Measurements from ENCODE around the gene ABCC9. TPM values are rescaled to one million over a fixed set of nuclear protein-coding genes. Genes with fewer than 3 reads are reported as not detected.

Gene ABCC9
- total RNA-seq, 1 experiment from 2014 or later = not detected

DNA sequence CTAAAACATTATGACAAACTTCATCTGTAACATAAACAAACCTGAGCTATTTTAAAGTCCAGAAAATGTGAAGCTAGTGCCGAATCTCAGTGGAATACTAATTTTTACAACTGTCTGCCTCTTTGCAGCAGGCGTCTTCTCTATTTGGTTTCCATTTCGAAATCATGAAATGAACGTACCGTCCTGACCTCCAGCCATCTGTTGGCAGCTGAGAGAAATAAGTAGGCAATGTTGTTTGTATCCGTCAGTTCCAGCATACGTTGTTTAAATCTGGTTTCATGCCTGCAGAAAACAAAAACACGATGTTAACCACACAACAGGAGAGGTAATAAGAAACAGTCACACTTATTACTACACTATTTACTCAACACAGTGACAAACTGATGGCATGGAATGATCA, 112.4 kb downstream of the ABCC9 start:
- H3K4me3 ChIP-seq (ENCODE audit: low read length) = no peak overlapping the region
- H3K9me2 ChIP-seq (replicated peaks; ENCODE audit: insufficient read depth, low read length) = no peaks in the 10 kb centered on the region
- no peaks in the 10 kb centered on the region for H3K4me1 ChIP-seq (ENCODE audit: low read length)
- no peaks in the 10 kb centered on the region for H3K36me3 ChIP-seq (ENCODE audit: insufficient read depth, low read length)
- no peak overlapping the region for H3K27ac ChIP-seq (ENCODE audit: low read length)
- H4K20me1 ChIP-seq (ENCODE audit: insufficient read depth, low read depth, low read length) = no peaks in the 10 kb centered on the region
- no peaks in the 10 kb centered on the region for H3K9me3 ChIP-seq (ENCODE audit: low read length)
- no peak overlapping the region for H3K9ac ChIP-seq (ENCODE audit: low read length)
- no peak overlapping the region for H3K4me2 ChIP-seq (ENCODE audit: low read depth, low read length, poor library complexity, severe bottlenecking)
- no peak overlapping the region for H2AFZ ChIP-seq (ENCODE audit: low read length)
- no peaks in the 10 kb centered on the region for H3K27me3 ChIP-seq (ENCODE audit: low read length)
- H3K79me2 ChIP-seq (ENCODE audit: low read length) = no peaks in the 10 kb centered on the region
- no peak for DNase-seq

DNA sequence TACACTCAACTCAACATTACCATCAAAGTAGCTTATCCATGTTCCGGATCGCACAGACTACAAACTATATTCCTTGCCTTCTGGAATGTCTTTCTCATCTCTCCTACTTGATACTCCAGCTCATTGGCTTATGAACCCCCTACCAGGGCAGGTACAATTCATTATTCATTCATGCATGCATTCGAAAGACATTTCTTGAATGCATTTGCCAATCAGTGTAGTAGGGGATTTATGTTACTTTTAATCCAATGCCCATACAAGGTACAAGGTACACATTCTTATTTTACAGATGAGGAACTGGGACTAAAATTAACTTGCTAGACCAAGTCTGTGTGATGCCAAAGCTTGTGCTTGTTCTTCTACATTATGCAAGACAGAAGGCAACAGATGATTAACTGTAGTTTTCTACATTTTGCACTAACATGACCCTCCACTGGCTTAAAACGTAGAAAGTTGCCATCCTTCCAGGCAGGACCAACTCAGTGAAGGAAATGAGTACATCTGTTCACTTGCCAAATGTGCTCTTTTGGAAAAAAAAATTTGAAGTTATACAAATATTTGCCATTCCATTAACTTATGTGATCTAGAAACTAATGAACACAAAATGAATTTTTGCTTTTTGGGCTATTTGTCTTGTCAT, 113.0 kb downstream of the ABCC9 start:
- no peaks in the 10 kb centered on the region for H3K36me3 ChIP-seq (ENCODE audit: insufficient read depth, low read length)
- DNase-seq = peak; percentile 33
- H2AFZ ChIP-seq (ENCODE audit: low read length) = no peak overlapping the region
- no peak overlapping the region for H3K9ac ChIP-seq (ENCODE audit: low read length)
- H3K79me2 ChIP-seq (ENCODE audit: low read length) = no peaks in the 10 kb centered on the region
- no peak overlapping the region for H3K4me3 ChIP-seq (ENCODE audit: low read length)
- no peaks in the 10 kb centered on the region for H3K9me3 ChIP-seq (ENCODE audit: low read length)
- H3K27me3 ChIP-seq (ENCODE audit: low read length) = no peaks in the 10 kb centered on the region
- H3K27ac ChIP-seq (ENCODE audit: low read length) = no peak overlapping the region
- no peak overlapping the region for H3K4me2 ChIP-seq (ENCODE audit: low read depth, low read length, poor library complexity, severe bottlenecking)
- H4K20me1 ChIP-seq (ENCODE audit: insufficient read depth, low read depth, low read length) = no peaks in the 10 kb centered on the region
- H3K9me2 ChIP-seq (replicated peaks; ENCODE audit: insufficient read depth, low read length) = no peaks in the 10 kb centered on the region
- H3K4me1 ChIP-seq (ENCODE audit: low read length) = no peaks in the 10 kb centered on the region

DNA sequence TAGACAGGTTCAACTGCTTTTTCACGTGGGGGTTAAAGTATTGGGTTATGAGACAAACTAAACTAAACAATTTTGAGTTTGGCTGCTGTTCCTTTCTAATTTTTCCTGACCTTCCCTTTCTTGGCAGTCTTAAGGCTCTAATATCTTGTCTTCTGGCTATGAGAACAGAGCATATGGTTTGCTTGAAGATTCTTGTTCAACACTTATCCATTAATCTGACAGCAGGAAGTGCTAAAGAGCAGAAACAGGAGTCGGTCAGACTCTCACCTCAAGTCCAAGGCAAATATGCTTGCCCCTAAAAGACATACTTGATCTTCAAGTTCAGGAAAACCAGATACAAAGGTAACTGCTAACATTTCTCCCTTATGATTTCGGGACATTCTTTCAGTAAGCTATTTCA, 114.1 kb downstream of the ABCC9 start:
- no peak overlapping the region for H3K9ac ChIP-seq (ENCODE audit: low read length)
- no peaks in the 10 kb centered on the region for H3K36me3 ChIP-seq (ENCODE audit: insufficient read depth, low read length)

DNA sequence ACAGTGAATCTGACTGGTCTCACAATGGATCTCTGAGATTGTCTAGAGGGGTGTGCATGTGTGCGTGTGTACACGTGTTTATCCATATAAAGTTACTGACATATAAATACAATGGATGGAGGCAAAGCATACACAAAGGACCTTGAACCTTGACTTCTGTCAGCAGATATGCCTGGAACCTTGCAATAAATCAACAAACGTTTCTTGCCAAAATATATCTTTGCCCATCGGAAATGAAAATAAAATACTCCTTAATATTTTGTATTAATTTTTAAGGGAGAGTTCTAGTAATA, 114.7 kb downstream of the ABCC9 start:
- Histone ChIP-seq H2AFZ (ENCODE audit: low read length) (no peak overlapping the region), H3K4me1 (ENCODE audit: low read length) (no peaks in the 10 kb centered on the region), H3K27me3 (ENCODE audit: low read length) (no peaks in the 10 kb centered on the region), H3K9me3 (ENCODE audit: low read length) (no peaks in the 10 kb centered on the region), H3K79me2 (ENCODE audit: low read length) (no peaks in the 10 kb centered on the region), H3K27ac (ENCODE audit: low read length) (no peak overlapping the region), H3K36me3 (ENCODE audit: insufficient read depth, low read length) (no peaks in the 10 kb centered on the region), H3K4me2 (ENCODE audit: low read depth, low read length, poor library complexity, severe bottlenecking) (no peak overlapping the region), H3K9me2 (replicated peaks; ENCODE audit: insufficient read depth, low read length) (no peaks in the 10 kb centered on the region), H4K20me1 (ENCODE audit: insufficient read depth, low read depth, low read length) (no peaks in the 10 kb centered on the region), H3K4me3 (ENCODE audit: low read length) (no peak overlapping the region), H3K9ac (ENCODE audit: low read length) (no peak overlapping the region)
- peak; percentile 24 for DNase-seq

More for the DNA sequence above, 114.1 kb downstream of the ABCC9 start:
- H3K27ac ChIP-seq (ENCODE audit: low read length) = no peak overlapping the region
- no peak overlapping the region for H3K4me3 ChIP-seq (ENCODE audit: low read length)
- no peaks in the 10 kb centered on the region for H4K20me1 ChIP-seq (ENCODE audit: insufficient read depth, low read depth, low read length)
- no peaks in the 10 kb centered on the region for H3K27me3 ChIP-seq (ENCODE audit: low read length)
- no peaks in the 10 kb centered on the region for H3K9me2 ChIP-seq (replicated peaks; ENCODE audit: insufficient read depth, low read length)
- H3K4me2 ChIP-seq (ENCODE audit: low read depth, low read length, poor library complexity, severe bottlenecking) = no peak overlapping the region
- no peaks in the 10 kb centered on the region for H3K79me2 ChIP-seq (ENCODE audit: low read length)
- peak; percentile 35 for DNase-seq
- H2AFZ ChIP-seq (ENCODE audit: low read length) = no peak overlapping the region
- H3K9me3 ChIP-seq (ENCODE audit: low read length) = no peaks in the 10 kb centered on the region
- no peaks in the 10 kb centered on the region for H3K4me1 ChIP-seq (ENCODE audit: low read length)

DNA sequence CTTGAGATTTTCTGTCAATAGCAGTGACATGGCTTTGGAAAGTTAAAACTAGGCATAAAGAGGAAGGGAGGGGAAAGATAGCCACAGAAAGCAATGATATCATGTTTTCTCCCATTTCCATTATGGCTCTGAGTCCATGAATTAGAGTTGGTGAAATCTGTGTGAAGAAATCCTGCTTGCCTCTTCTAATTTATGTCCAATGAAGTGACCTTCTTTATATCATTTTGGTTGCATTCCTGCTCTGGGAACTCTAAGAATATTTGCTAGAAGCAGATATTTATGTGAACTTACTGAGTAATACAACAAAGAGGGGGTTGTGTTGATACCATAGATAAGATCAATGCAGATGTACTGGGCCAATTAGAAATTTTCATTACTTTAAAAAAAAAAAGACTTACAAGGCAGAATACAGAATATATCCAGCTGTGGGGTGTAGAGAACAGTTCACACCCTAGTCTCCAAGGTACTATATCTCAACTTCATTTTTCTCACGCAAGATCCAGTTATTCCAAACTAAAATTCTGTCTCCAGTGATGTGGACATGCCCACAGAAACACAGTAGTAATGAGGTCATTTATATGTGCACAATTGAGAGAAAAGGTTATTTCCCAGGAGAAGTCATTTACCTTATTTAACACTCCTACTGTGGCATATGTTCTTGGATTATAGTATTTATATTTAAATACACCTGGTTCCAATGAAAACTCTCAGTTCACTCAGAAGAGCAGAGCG, 115.2 kb downstream of the ABCC9 start:
- Histone ChIP-seq H3K9me3 (ENCODE audit: low read length) (no peaks in the 10 kb centered on the region), H3K4me2 (ENCODE audit: low read depth, low read length, poor library complexity, severe bottlenecking) (no peak overlapping the region), H3K4me3 (ENCODE audit: low read length) (no peak overlapping the region), H3K79me2 (ENCODE audit: low read length) (no peaks in the 10 kb centered on the region), H3K27ac (ENCODE audit: low read length) (no peak overlapping the region), H3K4me1 (ENCODE audit: low read length) (no peaks in the 10 kb centered on the region), H3K9me2 (replicated peaks; ENCODE audit: insufficient read depth, low read length) (no peaks in the 10 kb centered on the region), H3K9ac (ENCODE audit: low read length) (no peak overlapping the region), H4K20me1 (ENCODE audit: insufficient read depth, low read depth, low read length) (no peaks in the 10 kb centered on the region), H3K27me3 (ENCODE audit: low read length) (no peaks in the 10 kb centered on the region), H3K36me3 (ENCODE audit: insufficient read depth, low read length) (no peaks in the 10 kb centered on the region), H2AFZ (ENCODE audit: low read length) (no peak overlapping the region)
- peak; percentile 9 for DNase-seq

DNA sequence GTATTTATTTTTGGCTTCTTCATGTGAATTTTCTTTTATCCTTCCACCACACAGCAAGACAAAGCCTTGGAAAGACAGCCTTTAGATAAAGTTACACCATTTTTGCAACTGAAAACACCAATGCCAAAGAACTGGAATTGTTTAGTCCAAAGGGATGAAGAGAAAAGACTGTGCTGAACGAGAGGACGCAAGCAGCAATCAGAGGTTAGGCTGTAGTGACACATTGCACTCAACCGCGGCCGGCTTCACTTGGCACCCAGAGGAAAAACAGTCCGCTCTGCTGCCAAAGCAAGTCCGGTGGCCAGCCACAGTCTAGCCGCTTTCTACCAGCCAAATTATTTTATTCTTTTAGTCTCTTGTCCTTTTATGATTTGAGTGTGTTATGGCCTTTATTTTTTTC, 117.6 kb downstream of the ABCC9 start:
- Histone ChIP-seq H3K9me3 (ENCODE audit: low read length) (no peaks in the 10 kb centered on the region), H3K4me2 (ENCODE audit: low read depth, low read length, poor library complexity, severe bottlenecking) (no peak overlapping the region), H3K9ac (ENCODE audit: low read length) (no peak overlapping the region), H3K36me3 (ENCODE audit: insufficient read depth, low read length) (no peaks in the 10 kb centered on the region), H3K9me2 (replicated peaks; ENCODE audit: insufficient read depth, low read length) (no peaks in the 10 kb centered on the region), H3K79me2 (ENCODE audit: low read length) (no peaks in the 10 kb centered on the region), H3K4me1 (ENCODE audit: low read length) (no peaks in the 10 kb centered on the region), H2AFZ (ENCODE audit: low read length) (no peak overlapping the region), H3K27ac (ENCODE audit: low read length) (no peak overlapping the region), H3K27me3 (ENCODE audit: low read length) (no peaks in the 10 kb centered on the region), H3K4me3 (ENCODE audit: low read length) (no peak overlapping the region), H4K20me1 (ENCODE audit: insufficient read depth, low read depth, low read length) (no peaks in the 10 kb centered on the region)
- peak; percentile 16 for DNase-seq

DNA sequence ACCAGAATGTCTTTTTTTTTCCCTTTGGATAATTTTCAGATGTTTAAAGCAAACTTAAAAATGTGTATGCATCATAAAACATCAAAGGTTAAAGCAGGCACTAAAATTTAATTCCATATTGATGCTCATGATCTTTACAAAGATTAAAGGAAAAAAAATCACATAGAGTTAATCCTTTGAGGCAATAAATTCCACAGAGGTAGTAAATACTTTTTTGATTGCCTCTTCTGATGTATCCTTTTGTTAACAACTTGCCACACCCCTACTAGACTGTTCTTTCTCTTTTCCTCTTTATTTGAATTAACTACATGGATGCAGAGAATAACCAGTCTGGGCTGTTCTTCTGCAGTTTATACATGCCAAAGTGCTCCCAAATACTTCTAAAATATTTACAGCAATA, 121.5 kb downstream of the ABCC9 start:
- no peak overlapping the region for H3K27ac ChIP-seq (ENCODE audit: low read length)
- no peaks in the 10 kb centered on the region for H4K20me1 ChIP-seq (ENCODE audit: insufficient read depth, low read depth, low read length)
- H3K4me3 ChIP-seq (ENCODE audit: low read length) = no peak overlapping the region
- H3K4me1 ChIP-seq (ENCODE audit: low read length) = no peaks in the 10 kb centered on the region
- DNase-seq = no peak
- no peaks in the 10 kb centered on the region for H3K9me2 ChIP-seq (replicated peaks; ENCODE audit: insufficient read depth, low read length)
- H3K27me3 ChIP-seq (ENCODE audit: low read length) = no peaks in the 10 kb centered on the region
- no peaks in the 10 kb centered on the region for H3K79me2 ChIP-seq (ENCODE audit: low read length)
- H3K36me3 ChIP-seq (ENCODE audit: insufficient read depth, low read length) = no peaks in the 10 kb centered on the region
- no peaks in the 10 kb centered on the region for H3K9me3 ChIP-seq (ENCODE audit: low read length)
- H3K4me2 ChIP-seq (ENCODE audit: low read depth, low read length, poor library complexity, severe bottlenecking) = no peak overlapping the region
- no peak overlapping the region for H2AFZ ChIP-seq (ENCODE audit: low read length)
- no peak overlapping the region for H3K9ac ChIP-seq (ENCODE audit: low read length)

DNA sequence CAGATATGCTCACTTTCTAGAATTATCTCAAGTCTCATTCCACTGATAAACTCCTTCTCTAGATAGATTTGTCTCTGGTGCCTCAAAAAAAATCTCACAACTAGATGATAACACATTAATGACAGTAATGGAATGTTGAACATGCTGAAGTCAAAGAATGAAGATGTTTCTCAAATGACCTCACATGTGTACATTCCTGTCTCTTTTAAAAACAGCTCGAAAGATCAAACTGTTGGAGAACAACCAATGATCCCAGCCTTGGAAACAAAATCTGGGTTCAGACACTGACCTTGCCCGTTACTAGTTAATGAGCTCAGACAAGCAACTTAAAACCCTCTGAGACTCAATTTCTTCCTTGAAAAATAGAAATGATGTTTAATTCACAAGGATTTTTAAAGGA, 122.0 kb downstream of the ABCC9 start:
- H3K9ac ChIP-seq (ENCODE audit: low read length) = no peak overlapping the region
- H3K36me3 ChIP-seq (ENCODE audit: insufficient read depth, low read length) = no peaks in the 10 kb centered on the region
- no peaks in the 10 kb centered on the region for H3K9me2 ChIP-seq (replicated peaks; ENCODE audit: insufficient read depth, low read length)
- no peak overlapping the region for H3K4me2 ChIP-seq (ENCODE audit: low read depth, low read length, poor library complexity, severe bottlenecking)
- no peaks in the 10 kb centered on the region for H3K79me2 ChIP-seq (ENCODE audit: low read length)
- no peak overlapping the region for H3K27ac ChIP-seq (ENCODE audit: low read length)
- H4K20me1 ChIP-seq (ENCODE audit: insufficient read depth, low read depth, low read length) = no peaks in the 10 kb centered on the region
- no peaks in the 10 kb centered on the region for H3K4me1 ChIP-seq (ENCODE audit: low read length)
- DNase-seq = no peak
- H3K27me3 ChIP-seq (ENCODE audit: low read length) = no peaks in the 10 kb centered on the region
- no peaks in the 10 kb centered on the region for H3K9me3 ChIP-seq (ENCODE audit: low read length)
- no peak overlapping the region for H2AFZ ChIP-seq (ENCODE audit: low read length)
- no peak overlapping the region for H3K4me3 ChIP-seq (ENCODE audit: low read length)

All from Karpas-422 (cell line).